Smooth muscle cell (in vitro differentiated cells): ENCODE data around the gene SOCS3. TPM values are rescaled to one million over a fixed set of nuclear protein-coding genes. Genes with fewer than 3 reads are reported as not detected.

Experiments used
- DNase-seq: peaks from one replicate; lab custom pipeline; 2025; ENCODE audit not compliant: unreplicated experiment; lab: John Stamatoyannopoulos, UW
- H2AFZ ChIP-seq: fragments of 200-600 bp; sonication (generic); 2 replicates; pipeline ENCODE4 v1.6.0; 2016; ENCODE audit warnings: antibody characterized with exemption, low read depth, mild to moderate bottlenecking
- H3F3A ChIP-seq: fragments of 200-600 bp; sonication (generic); 2 replicates; pipeline ENCODE4 v1.6.0; 2017; ENCODE audit warnings: antibody characterized with exemption, low read depth
- H3K27ac ChIP-seq: fragments of 200-600 bp; sonication (generic); 2 replicates; pipeline ENCODE4 v1.5.1; 2016; ENCODE audit warnings: low read depth, mild to moderate bottlenecking
- H3K27me3 ChIP-seq: fragments of 200-600 bp; sonication (generic); 2 replicates; pipeline ENCODE4 v1.6.1; 2016; ENCODE audit warnings: low read depth, mild to moderate bottlenecking
- H3K36me3 ChIP-seq: fragments of 200-600 bp; sonication (generic); 2 replicates; pipeline ENCODE4 v1.5.1; 2016; ENCODE audit warnings: low read depth
- H3K4me1 ChIP-seq: fragments of 200-600 bp; sonication (generic); 2 replicates; pipeline ENCODE4 v1.5.1; 2016; ENCODE audit warnings: low read depth
- H3K4me2 ChIP-seq: fragments of 200-600 bp; sonication (generic); 2 replicates; pipeline ENCODE4 v1.6.0; 2016; ENCODE audit warnings: mild to moderate bottlenecking
- H3K4me3 ChIP-seq: fragments of 200-600 bp; sonication (generic); 2 replicates; pipeline ENCODE4 v1.5.1; 2016; ENCODE audit warnings: mild to moderate bottlenecking
- H3K79me2 ChIP-seq: fragments of 200-600 bp; sonication (generic); 2 replicates; pipeline ENCODE4 v1.6.0; 2016; ENCODE audit warnings: low read depth, mild to moderate bottlenecking
- H3K9ac ChIP-seq: fragments of 200-600 bp; sonication (generic); 2 replicates; pipeline ENCODE4 v1.6.0; 2016; ENCODE audit warnings: low read depth
- H3K9me3 ChIP-seq: fragments of 200-600 bp; sonication (generic); replicated peaks from 2 replicates; pipeline ENCODE4 v1.5.1; 2016; ENCODE audit warnings: low read depth
- H4K20me1 ChIP-seq: fragments of 200-600 bp; sonication (generic); 2 replicates; pipeline ENCODE4 v1.6.0; 2016; ENCODE audit warnings: low read depth
- CTCF ChIP-seq: fragments of 200-600 bp; sonication (generic); IDR thresholded peaks from 2 replicates; pipeline ENCODE4 v1.5.1; 2017; ENCODE audit warnings: borderline replicate concordance, mild to moderate bottlenecking, antibody characterized with exemption; ENCODE audit not compliant: insufficient read depth, poor library complexity, severe bottlenecking
- WGBS: methylation state at CpG from one replicate; pipeline ENCODE4 v1.1.7; 2016; ENCODE audit warnings: low lambda C conversion rate; 5-methylcytosine and 5-hydroxymethylcytosine counted together
- polyA plus RNA-seq: library from polyadenylated mRNA; unstranded; fragments of >200 nt; fragmentation: Nextera tagmentation; extraction: Ambion mirVana; gene quantifications from 2 replicates; pipeline ENCODE4 v1.2.1, GENCODE V29; 2016
- total RNA-seq: library from RNA; depleted of rRNA; stranded (reverse); fragments of >200 nt; gene quantifications from 2 replicates; pipeline ENCODE4 v1.2.3, GENCODE V29; 2014

Gene SOCS3
- total and polyA plus RNA-seq, 2 experiments from 2014 or later: 116 to 310 TPM

- H3F3A ChIP-seq: peaks cover 8% of the 10 kb centered on the region
- peak overlapping the region; percentile 97 for H3K27ac ChIP-seq
- TF ChIP-seq CTCF: no peak
- H3K27me3 ChIP-seq: no peaks in the 10 kb centered on the region
- no peaks in the 10 kb centered on the region for H3K36me3 ChIP-seq
- H3K4me3 ChIP-seq: peak overlapping the region; percentile 47
- 34% methylated on average over 25 of the region's 26 CpGs for WGBS
- H3K4me2 ChIP-seq: peak overlapping the region; percentile 89
- H2AFZ ChIP-seq: no peak overlapping the region
- H3K79me2 ChIP-seq: no peaks in the 10 kb centered on the region
- H3K4me1 ChIP-seq: peaks cover 13% of the 10 kb centered on the region
- no peaks in the 10 kb centered on the region for H4K20me1 ChIP-seq
- H3K9me3 ChIP-seq: no peaks in the 10 kb centered on the region
- peak overlapping the region; percentile 88 for H3K9ac ChIP-seq
- DNase-seq: peak; percentile 61
Measured at GRCh38 chr17:78342449-78343186, 17.3 kb downstream of the SOCS3 start.

GRCh38 chr17:78341559-78342448, 18.1 kb downstream of the SOCS3 start:
- Histone ChIP-seq H3K27ac (peak overlapping the region; percentile 97), H3K27me3 (no peaks in the 10 kb centered on the region), H3K9ac (peak overlapping the region; percentile 88), H3F3A (peaks cover 8% of the 10 kb centered on the region), H3K9me3 (no peaks in the 10 kb centered on the region), H3K79me2 (no peaks in the 10 kb centered on the region), H3K4me3 (peak overlapping the region; percentile 47), H4K20me1 (no peaks in the 10 kb centered on the region), H2AFZ (no peak overlapping the region), H3K4me1 (peaks cover 13% of the 10 kb centered on the region), H3K36me3 (no peaks in the 10 kb centered on the region), H3K4me2 (peak overlapping the region; percentile 89)
- TF ChIP-seq CTCF: no peak
- DNase-seq: peak; percentile 42
- WGBS: 15% methylated on average over 38 of the region's 95 CpGs

GRCh38 chr17:78340183-78340955, 19.5 kb downstream of the SOCS3 start:
- Histone ChIP-seq H3K36me3 (no peaks in the 10 kb centered on the region), H3K4me2 (no peak overlapping the region), H4K20me1 (no peaks in the 10 kb centered on the region), H3K9me3 (no peaks in the 10 kb centered on the region), H3K4me1 (peaks cover 13% of the 10 kb centered on the region), H3K79me2 (no peaks in the 10 kb centered on the region), H3K9ac (no peak overlapping the region), H2AFZ (no peak overlapping the region), H3F3A (peaks cover 8% of the 10 kb centered on the region), H3K27ac (peak overlapping the region; percentile 16), H3K27me3 (no peaks in the 10 kb centered on the region), H3K4me3 (no peak overlapping the region)
- 87% methylated on average over 10 of the region's 10 CpGs for WGBS
- TF ChIP-seq CTCF: no peak
- DNase-seq: no peak
